CD4-positive, alpha-beta T cell treated with Interferon gamma for 1 hour (primary cell): ENCODE results near the gene DIP2C.
"Not testable (repeated sequence)": the region's sequence is repeated elsewhere in the genome, so short reads cannot be mapped to it uniquely, and the experiment has no call there.

Experiments used
- DNase-seq: peaks from one replicate; pipeline ENCODE4 v3.0.0-alpha.2; 2020

The DIP2C gene

GRCh38 chr10:378930-379704, 310.4 kb downstream of the DIP2C start:
- no peak for DNase-seq

GRCh38 chr10:378230-378929, 311.1 kb downstream of the DIP2C start:
- no peak for DNase-seq

DNA sequence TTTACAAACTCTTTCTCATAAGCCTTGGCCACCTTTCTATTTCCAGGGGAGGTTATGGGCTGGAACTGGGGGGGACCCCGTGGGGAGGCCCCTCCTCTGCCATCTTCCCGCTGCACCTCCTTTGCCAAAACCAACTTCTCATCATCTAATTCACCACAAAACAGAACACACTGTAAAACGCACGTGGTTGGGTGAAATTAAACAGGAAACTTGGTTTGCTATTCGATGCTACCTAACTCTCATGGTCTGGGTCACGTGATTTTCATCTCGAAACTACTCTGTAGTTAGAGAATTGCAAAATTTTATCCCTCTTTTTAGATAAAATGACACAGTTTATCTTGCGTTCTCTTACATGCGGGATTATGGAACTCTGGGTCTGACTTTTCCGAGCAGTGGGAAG, 312.2 kb downstream of the DIP2C start:
- no peak for DNase-seq

GRCh38 chr10:375815-376505, 313.5 kb downstream of the DIP2C start:
- DNase-seq, result no peak

GRCh38 chr10:374354-374753, 315.1 kb downstream of the DIP2C start:
- DNase-seq, result no peak

DNA sequence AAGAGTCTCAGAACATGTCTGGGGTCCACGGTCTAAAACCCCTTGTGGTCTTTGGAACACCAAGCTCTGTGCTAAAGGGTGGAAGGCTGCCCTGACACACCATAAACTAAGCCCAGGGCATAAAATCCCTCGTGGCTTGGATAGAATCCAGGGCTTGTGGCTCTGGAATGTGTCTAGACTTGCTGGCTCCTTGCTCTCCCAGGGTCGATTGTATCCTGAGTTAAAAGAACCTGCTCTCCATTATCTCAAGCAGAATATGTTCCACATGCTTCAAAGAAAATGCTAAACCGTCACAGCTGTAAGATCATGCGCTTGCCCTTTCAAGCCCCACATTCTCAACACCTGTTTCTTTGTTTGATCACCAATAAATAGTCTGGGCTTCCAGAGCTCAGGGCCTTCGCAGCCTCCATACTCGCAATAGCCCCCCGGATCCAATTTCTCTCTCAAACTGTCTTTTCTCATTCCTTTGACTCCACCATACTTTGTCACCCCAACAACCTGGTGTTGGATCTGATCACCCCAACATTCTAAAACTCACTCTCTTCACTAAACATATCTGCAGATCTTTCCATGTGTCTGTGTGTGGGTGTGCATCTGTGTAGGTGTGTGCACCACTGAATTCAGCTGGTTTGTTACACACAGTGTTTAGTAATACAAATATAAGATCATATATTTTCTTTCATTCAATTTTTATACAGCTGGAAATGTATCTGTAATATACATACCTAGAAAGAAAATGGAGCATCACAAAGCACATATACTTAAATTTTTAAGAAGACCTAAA, 315.8 kb downstream of the DIP2C start:
- no peak for DNase-seq

GRCh38 chr10:373015-373414, 316.5 kb downstream of the DIP2C start:
- no peak for DNase-seq

GRCh38 chr10:372566-372965, 316.9 kb downstream of the DIP2C start:
- DNase-seq, result no peak

DNA sequence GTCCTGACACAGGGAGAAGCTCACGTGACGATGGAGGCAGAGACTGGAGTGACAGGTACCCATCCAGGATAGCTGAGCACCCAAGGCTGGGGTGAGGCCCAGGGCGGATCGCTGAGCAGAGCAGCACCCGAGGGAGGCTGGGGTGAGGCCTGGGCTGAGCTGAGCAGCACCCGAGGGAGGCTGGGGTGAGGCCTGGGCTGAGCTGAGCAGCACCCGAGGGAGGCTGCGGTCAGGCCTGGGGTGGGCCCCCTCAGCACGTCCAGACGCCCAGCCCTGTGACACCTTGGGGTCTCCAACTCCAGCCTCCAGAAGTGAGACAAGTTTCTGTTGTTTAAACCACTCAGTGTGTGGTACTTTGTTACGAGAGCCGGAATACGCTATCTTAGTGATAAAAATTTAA, 318.0 kb downstream of the DIP2C start:
- DNase-seq, result no peak

DNA sequence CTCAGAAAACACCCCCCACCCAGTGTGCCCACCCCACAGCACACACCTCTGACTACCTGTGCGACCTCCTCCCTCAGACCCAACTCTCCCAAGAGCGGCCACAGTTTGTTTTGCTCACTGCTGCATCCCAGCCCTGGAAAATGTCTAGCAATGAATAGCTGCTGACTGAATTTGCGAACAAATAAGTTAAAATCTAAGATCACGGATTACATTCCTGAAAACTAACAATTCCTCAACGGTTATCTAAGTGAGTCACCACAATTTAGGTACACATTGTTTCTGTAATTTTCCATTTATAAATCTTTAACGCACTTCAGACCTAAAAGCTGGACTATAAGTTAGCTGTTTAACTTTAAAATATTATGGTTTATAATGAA, 319.0 kb downstream of the DIP2C start:
- no peak for DNase-seq

DNA sequence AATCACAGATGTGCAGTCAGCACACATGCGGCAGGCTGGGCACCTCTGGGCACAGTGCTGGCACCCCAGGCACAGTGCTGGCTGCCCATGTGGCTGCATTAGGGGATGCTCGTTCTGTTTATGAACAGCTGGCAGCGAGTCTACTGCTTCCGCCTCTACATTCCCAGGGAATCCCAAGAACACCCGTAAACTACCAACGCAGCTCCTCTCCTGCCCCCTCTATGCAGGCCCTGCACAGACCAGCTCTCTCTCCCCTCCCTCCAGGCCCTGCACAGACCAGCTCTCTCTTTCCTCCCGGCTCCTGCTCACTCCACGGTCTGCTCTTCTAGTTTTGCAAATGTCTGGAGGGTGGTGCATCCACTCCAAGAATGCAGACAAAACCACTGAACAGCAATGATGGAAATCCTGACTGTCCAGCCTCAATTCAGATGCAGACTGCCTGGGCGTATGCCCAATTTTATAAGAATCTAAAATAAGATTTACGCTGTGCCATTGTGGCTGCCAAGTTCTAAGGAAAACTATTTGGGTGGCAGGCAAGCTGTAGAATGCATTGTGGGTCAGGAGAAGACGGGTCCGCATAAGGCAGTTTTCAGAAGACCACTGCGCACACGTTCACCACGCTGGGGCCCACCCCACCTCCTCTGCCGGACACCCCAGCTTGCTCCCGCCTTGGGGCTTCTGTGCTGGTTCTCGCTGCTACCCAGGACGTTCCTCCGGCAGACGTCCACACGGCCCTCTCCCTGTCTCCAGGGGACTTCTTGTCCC, 319.6 kb downstream of the DIP2C start:
- DNase-seq, result no peak

- no peak for DNase-seq
Measured at GRCh38 chr10:369221-369683, 320.2 kb downstream of the DIP2C start.

GRCh38 chr10:368579-369220, 320.8 kb downstream of the DIP2C start:
- DNase-seq, result no peak

- not testable (repeated sequence) for DNase-seq
Measured at GRCh38 chr10:368107-368506, 321.4 kb downstream of the DIP2C start.

DNA sequence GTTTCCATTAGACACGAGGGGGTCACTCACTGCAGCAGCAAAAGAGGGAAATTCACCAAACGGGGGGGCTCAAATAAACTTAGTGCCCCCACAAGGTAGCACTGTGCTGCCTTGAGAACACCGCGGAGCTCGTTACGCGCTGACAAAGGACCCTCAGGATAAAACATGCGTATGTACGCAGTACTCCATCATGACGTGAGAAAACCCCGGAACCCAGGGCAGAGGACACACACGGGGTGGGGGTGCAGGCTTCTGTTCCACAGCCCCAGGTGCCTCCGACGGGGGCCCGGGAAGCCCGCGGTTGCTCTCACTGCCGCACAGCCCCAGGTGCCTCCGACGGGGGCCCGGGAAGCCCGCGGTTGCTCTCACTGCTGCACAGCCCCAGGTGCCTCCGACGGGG, 321.8 kb downstream of the DIP2C start:
- DNase-seq, result no peak

DNA sequence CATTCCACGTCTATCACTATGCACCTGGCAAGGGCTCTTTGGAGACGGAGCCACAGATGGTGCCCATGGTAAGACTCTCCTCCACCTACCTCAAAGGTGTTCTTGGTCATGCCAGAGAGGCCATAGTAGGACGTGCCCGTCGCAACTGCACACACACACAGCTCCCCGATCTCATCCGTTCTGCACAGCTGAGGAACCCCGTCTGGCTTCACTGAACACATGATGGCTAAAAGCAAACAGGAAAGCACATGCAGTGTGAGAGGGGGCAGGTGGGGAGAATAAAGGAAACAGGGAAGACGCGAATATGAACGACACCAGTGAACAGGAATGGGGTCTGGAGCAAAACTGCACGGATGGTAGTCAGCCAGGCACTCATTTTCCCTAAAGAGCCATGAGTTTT, 323.3 kb downstream of the DIP2C start:
- no peak for DNase-seq

DNA sequence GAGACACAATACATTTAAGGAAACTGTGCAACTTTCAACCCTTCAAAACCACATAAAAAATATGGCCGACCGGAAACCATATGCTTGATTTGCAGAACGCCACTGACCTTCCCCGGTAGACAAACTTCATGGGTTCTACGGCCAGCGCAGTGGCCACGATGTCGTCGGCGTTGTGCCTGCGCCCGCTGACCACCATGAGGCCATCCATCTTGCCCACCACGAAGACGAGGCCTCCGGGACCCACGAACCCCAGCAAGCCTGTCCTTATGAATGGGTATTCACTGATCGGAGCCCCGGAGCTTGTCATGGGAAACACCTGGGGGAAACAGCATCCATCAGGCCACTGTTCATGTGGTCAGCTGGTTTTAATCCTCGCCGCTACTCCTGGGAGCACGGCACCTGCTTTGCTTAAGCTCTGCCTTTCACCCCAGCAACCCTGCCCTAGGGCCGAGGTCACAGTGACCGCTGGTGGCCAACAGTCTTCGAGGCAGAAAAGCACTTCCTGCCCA, 325.1 kb downstream of the DIP2C start:
- DNase-seq, result no peak

DNA sequence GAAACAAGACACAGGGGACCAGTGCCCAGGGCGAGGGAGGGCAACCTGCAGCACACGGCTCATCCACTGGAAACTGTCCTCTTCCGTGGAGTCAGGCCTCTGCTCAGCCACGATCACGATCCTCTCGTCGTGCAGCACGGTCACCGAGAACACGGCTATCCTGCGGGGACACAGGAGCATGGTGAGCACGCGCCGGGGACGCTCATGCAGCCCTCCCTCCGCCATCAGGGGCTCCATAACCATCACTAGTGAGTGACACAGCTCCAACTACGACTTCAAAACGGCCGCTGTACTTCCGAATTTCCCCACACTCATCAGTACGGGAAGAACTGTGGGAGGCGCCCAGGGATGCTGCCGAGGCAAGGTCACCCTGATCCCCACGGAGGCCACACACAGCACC, 326.3 kb downstream of the DIP2C start:
- DNase-seq, result no peak

DNA sequence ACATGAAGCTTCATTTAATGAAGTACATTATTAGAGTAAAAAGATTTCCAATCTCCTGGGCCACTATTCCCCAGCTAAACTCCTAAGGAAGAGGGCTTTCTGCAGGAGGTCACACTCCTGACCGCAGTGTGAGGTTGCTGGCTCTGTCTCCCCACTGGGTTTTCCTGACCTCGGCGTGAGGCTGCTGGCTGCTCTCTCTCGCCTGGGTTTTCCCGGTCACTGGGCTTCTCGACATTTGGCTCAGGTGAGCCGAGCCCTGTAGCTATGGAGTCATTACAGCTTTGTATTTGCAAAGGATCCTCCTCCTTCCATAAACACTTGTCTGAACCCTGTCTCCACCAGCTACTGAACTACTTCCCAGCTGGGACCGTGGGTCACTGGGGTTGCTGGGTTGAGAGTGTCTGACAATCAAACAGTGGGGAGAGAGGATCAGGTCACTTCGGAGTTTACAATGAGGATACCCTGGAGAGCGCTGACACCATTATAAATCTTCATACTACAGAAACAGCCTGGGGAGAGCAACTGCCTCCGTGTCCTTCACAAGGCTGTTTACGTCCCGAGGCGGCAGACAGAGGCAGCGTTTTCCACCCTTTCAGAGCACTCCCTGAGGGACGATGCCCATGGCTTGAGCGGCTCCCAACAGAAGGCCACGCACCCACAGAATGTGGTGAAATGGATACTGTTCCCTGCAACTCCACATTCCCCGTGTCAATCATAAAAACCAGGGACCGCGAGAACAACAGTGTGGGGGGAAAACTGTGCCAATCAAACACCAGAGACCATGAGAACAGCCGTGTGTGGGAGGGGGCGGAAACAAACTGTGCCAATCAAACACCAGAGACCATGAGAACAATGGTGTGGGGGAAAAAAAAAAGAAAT, 328.0 kb downstream of the DIP2C start:
- no peak for DNase-seq

- no peak for DNase-seq
Measured at GRCh38 chr10:360653-361052, 328.8 kb downstream of the DIP2C start.

DNA sequence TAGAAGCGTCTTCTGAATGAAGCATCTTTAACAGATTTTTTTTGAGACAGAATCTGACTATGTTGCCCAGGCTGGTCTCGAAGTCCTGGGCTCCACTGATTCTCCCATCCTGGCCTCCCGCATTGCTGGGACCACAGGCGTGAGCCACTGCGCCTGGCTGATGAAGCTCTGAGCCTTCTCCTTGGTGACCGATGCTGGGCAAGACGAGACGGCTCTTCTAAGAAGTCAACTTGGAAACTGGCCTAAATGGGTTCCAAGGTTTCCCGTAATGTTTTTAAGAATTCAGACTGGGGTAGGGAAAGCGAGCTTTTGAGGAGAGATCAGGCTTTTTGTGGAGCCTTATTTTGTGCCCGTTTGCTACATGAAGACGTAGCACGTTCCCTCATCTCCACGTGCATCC, 329.7 kb downstream of the DIP2C start:
- DNase-seq, result no peak
